ENCODE results near the gene CMSS1. TPM values are rescaled to one million over a fixed set of nuclear protein-coding genes. Genes with fewer than 3 reads are reported as not detected.

The CMSS1 gene
- total and polyA plus RNA-seq, 4 donors: 3.8 to 19.5 (median 7.5) TPM

GRCh38 chr3:99895131-99895696, 77.6 kb downstream of the CMSS1 start:
- Histone ChIP-seq H3K27ac (ENCODE audit: low read depth in 1 of 2, low read length in 2 of 2) (peak overlapping the region in 1 of 2 donors; percentile 37), H3K36me3 (ENCODE audit: control insufficient read depth in 4 of 4, insufficient read depth in 3 of 4, low read depth in 1 of 4, low read length in 3 of 4) (no peaks in the 10 kb centered on the region), H3K9ac (ENCODE audit: low read depth in 1 of 2, low read length in 2 of 2) (no peak overlapping the region), H3K4me3 (ENCODE audit: low read depth in 1 of 3, low read length in 3 of 3) (no peak overlapping the region), H3K9me3 (ENCODE audit: control insufficient read depth in 4 of 4, low read length in 3 of 4) (no peaks in the 10 kb centered on the region), H3K27me3 (ENCODE audit: control insufficient read depth in 4 of 4, insufficient read depth in 4 of 4, low read length in 3 of 4) (no peaks in the 10 kb centered on the region), H3K4me1 (ENCODE audit: control insufficient read depth in 4 of 4, insufficient read depth in 4 of 4, low read length in 3 of 4) (no peaks in the 10 kb centered on the region)
- no peak for DNase-seq (ENCODE audit: low spot score)
- TF ChIP-seq CTCF (IDR thresholded peaks at IDR 0.05; ENCODE audit: low read depth, low read length, missing input control) (no peak), MAX (IDR thresholded peaks at IDR 0.05) (no peak), GABPA (IDR thresholded peaks at IDR 0.05 in 1 of 2, conservative IDR thresholded peaks at IDR 0.05 in 1 of 2) (no peak), HNF4A (conservative IDR thresholded peaks at IDR 0.05) (no peak), FOXA1 (IDR thresholded peaks at IDR 0.05) (no peak), EGR1 (IDR thresholded peaks at IDR 0.05; ENCODE audit: low read depth in 2 of 2) (no peak)
- WGBS: 87% methylated on average over 3 of the region's 3 CpGs

DNA sequence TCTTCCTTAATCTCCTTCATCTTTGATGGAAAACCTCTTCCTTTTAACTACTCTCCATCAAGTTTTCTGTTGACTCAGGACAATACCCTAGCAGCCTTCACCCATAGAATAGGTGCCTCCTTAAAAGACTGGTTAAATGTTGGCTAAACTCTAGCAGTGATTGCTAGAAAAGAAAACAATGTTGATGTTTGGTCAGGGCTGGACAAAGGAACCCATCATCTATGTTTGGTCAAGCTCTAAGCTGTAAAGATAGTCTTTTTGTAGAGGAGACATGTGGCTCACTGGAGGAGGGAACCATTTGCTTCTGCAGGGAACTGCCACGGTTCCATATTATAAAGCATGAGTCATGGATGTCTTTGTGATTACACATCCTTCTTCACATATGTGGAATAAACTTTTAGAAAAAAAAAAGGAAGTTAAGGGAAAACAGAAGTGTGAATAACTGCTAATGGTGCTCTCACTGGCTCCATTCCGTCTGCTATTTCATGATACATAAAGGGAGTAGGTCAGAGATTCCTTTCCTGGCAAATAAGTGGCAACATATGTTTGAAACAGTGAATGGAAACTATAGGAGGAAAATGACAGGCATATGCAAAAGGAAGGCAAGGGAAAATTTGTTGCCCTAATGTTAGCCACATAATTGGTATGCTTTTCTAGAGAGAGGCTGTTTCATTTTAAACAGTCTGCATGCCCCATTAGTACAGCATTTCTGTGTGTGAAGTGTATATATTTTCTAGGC, 78.2 kb downstream of the CMSS1 start:
- Histone ChIP-seq H3K9ac (ENCODE audit: low read depth in 1 of 2, low read length in 2 of 2) (no peak overlapping the region), H3K9me3 (ENCODE audit: control insufficient read depth in 4 of 4, low read length in 3 of 4) (no peaks in the 10 kb centered on the region), H3K4me1 (ENCODE audit: control insufficient read depth in 4 of 4, insufficient read depth in 4 of 4, low read length in 3 of 4) (peaks cover 0 to 3% (median under 1%) of the 10 kb centered on the region in 4 donors), H3K4me3 (ENCODE audit: low read depth in 1 of 3, low read length in 3 of 3) (no peak overlapping the region), H3K36me3 (ENCODE audit: control insufficient read depth in 4 of 4, insufficient read depth in 3 of 4, low read depth in 1 of 4, low read length in 3 of 4) (no peaks in the 10 kb centered on the region), H3K27ac (ENCODE audit: low read depth in 1 of 2, low read length in 2 of 2) (peak overlapping the region in 1 of 2 donors; percentile 37), H3K27me3 (ENCODE audit: control insufficient read depth in 4 of 4, insufficient read depth in 4 of 4, low read length in 3 of 4) (no peaks in the 10 kb centered on the region)
- DNase-seq (ENCODE audit: low spot score): no peak
- peak in 1 of 2 donors; percentile 25 for TF ChIP-seq JUND (IDR thresholded peaks at IDR 0.05)
- no peak for TF ChIP-seq RXRA (IDR thresholded peaks at IDR 0.05)
- peak; percentile 23 for TF ChIP-seq YY1 (IDR thresholded peaks at IDR 0.05)
- TF ChIP-seq MAX (IDR thresholded peaks at IDR 0.05): peak; percentile 16
- TF ChIP-seq, protein P1, sequence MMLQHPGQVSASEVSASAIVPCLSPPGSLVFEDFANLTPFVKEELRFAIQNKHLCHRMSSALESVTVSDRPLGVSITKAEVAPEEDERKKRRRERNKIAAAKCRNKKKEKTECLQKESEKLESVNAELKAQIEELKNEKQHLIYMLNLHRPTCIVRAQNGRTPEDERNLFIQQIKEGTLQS (IDR thresholded peaks at IDR 0.05): no peak
- WGBS: 66% methylated on average over 2 of the region's 2 CpGs

- H3K4me3 ChIP-seq (ENCODE audit: low read depth in 1 of 3, low read length in 3 of 3): no peak overlapping the region
- H3K36me3 ChIP-seq (ENCODE audit: control insufficient read depth in 4 of 4, insufficient read depth in 3 of 4, low read depth in 1 of 4, low read length in 3 of 4): no peaks in the 10 kb centered on the region
- peaks cover 0 to 5% (median 1%) of the 10 kb centered on the region in 4 donors for H3K4me1 ChIP-seq (ENCODE audit: control insufficient read depth in 4 of 4, insufficient read depth in 4 of 4, low read length in 3 of 4)
- H3K27me3 ChIP-seq (ENCODE audit: control insufficient read depth in 4 of 4, insufficient read depth in 4 of 4, low read length in 3 of 4): no peaks in the 10 kb centered on the region
- no peak for DNase-seq (ENCODE audit: low spot score)
- 84% methylated on average over 3 of the region's 3 CpGs for WGBS
- no peak overlapping the region for H3K9ac ChIP-seq (ENCODE audit: low read depth in 1 of 2, low read length in 2 of 2)
- H3K9me3 ChIP-seq (ENCODE audit: control insufficient read depth in 4 of 4, low read length in 3 of 4): no peaks in the 10 kb centered on the region
- peak overlapping the region in 1 of 2 donors; percentile 29 for H3K27ac ChIP-seq (ENCODE audit: low read depth in 1 of 2, low read length in 2 of 2)
- TF ChIP-seq FOXA2 (IDR thresholded peaks at IDR 0.05) (no peak), JUND (IDR thresholded peaks at IDR 0.05) (no peak), CTCF (IDR thresholded peaks at IDR 0.05; ENCODE audit: low read depth, low read length, missing input control) (no peak), HNF4A (conservative IDR thresholded peaks at IDR 0.05) (no peak), NR2F2 (IDR thresholded peaks at IDR 0.05) (no peak), REST (IDR thresholded peaks at IDR 0.05) (no peak), TAF1 (conservative IDR thresholded peaks at IDR 0.05) (no peak), RAD21 (IDR thresholded peaks at IDR 0.05) (no peak)
- TF ChIP-seq, protein P1 (IDR thresholded peaks at IDR 0.05): no peak
Observed at GRCh38 chr3:99896482-99896881, 78.8 kb downstream of the CMSS1 start.
